HepG2 (cell line): ENCODE measurements around the gene PLEKHN1. TPM values are rescaled to one million over a fixed set of nuclear protein-coding genes. Genes with fewer than 3 reads are reported as not detected.

Source experiments
- ARNT2 ChIP-seq: sonication (generic); formaldehyde crosslinking; IDR thresholded peaks from 2 replicates; pipeline ENCODE4 v1.8.0; 2022; ENCODE audit warnings: mild to moderate bottlenecking, low read depth, missing genetic modification reagents, moderate library complexity
- CBX5 ChIP-seq: sonication (generic); formaldehyde crosslinking; IDR thresholded peaks from 2 replicates; pipeline ENCODE4 v1.4.0; 2020; ENCODE audit warnings: missing genetic modification reagents, borderline replicate concordance
- ERF ChIP-seq: IDR thresholded peaks from 2 replicates; pipeline ENCODE4 v1.6.1; 2018; ENCODE audit warnings: missing biosample characterization, missing genetic modification reagents
- GMEB1 ChIP-seq: sonication (generic); formaldehyde crosslinking; IDR thresholded peaks from 2 replicates; pipeline ENCODE4 v1.5.1; 2020; ENCODE audit warnings: missing genetic modification reagents, mild to moderate bottlenecking, borderline replicate concordance
- KDM5A ChIP-seq: fragments of 200-600 bp; sonication (generic); IDR thresholded peaks from 2 replicates; pipeline ENCODE4 v1.7.0; 2018; ENCODE audit warnings: antibody characterized with exemption, mild to moderate bottlenecking, low read length, borderline replicate concordance
- MEIS2 ChIP-seq: sonication (generic); formaldehyde crosslinking; IDR thresholded peaks from 2 replicates; pipeline ENCODE4 v1.9.0; 2021; ENCODE audit warnings: mild to moderate bottlenecking, missing genetic modification reagents
- MLX ChIP-seq: IDR thresholded peaks from 2 replicates; pipeline ENCODE4 v1.6.1; 2016
- ONECUT2 ChIP-seq: sonication (generic); formaldehyde crosslinking; IDR thresholded peaks from 2 replicates; pipeline ENCODE4 v1.4.0; 2020; ENCODE audit warnings: missing genetic modification reagents
- PHF8 ChIP-seq: sonication (generic); formaldehyde crosslinking; IDR thresholded peaks from 2 replicates; pipeline ENCODE4 v1.5.0; 2020; ENCODE audit warnings: missing genetic modification reagents
- PREB ChIP-seq: sonication (generic); formaldehyde crosslinking; IDR thresholded peaks from 2 replicates; pipeline ENCODE4 v1.4.0; 2020; ENCODE audit warnings: missing genetic modification reagents
- YY1 ChIP-seq: IDR thresholded peaks from 2 replicates; pipeline ENCODE4 v1.6.1; 2011; ENCODE audit warnings: low read length, low read depth, moderate library complexity, mild to moderate bottlenecking; ENCODE audit not compliant: insufficient read depth, insufficient replicate concordance
- ZBTB20 ChIP-seq: sonication (generic); formaldehyde crosslinking; IDR thresholded peaks from 2 replicates; pipeline ENCODE4 v1.8.1; 2023; ENCODE audit warnings: missing genetic modification reagents, low read depth, mild to moderate bottlenecking, borderline replicate concordance
- ZBTB25 ChIP-seq: IDR thresholded peaks from 2 replicates; pipeline ENCODE4 v1.6.1; 2018; ENCODE audit warnings: missing genetic modification reagents
- ZFYVE20 ChIP-seq: sonication (generic); formaldehyde crosslinking; IDR thresholded peaks from 2 replicates; pipeline ENCODE4 v1.8.0; 2023; ENCODE audit warnings: low read depth, mild to moderate bottlenecking, moderate library complexity, missing genetic modification reagents, borderline replicate concordance
- ZNF225 ChIP-seq: sonication (generic); formaldehyde crosslinking; IDR thresholded peaks from 2 replicates; pipeline ENCODE4 v1.4.0; 2020; ENCODE audit warnings: mild to moderate bottlenecking, missing genetic modification reagents
- ZNF280B ChIP-seq: sonication (generic); formaldehyde crosslinking; IDR thresholded peaks from 2 replicates; pipeline ENCODE4 v1.5.0; 2020; ENCODE audit warnings: missing genetic modification reagents, mild to moderate bottlenecking, borderline replicate concordance
- ZNF383 ChIP-seq: sonication (generic); formaldehyde crosslinking; IDR thresholded peaks from 2 replicates; pipeline ENCODE4 v1.4.0; 2020; ENCODE audit warnings: missing genetic modification reagents, mild to moderate bottlenecking, borderline replicate concordance
- polyA plus RNA-seq, 8 experiments: library from polyadenylated mRNA; depleted of rRNA in 3 of 8; stranded (reverse) in 7 of 8; unstranded in 1 of 8; fragments of >200 nt; fragmentation: Illumina TruSeq in 4 of 8; extraction: Trizol in 4 of 8; gene quantifications; 2 replicates each; pipeline versions ENCODE4 v1.2.1 to v1.2.3, GENCODE V29; 2011 to 2016; ENCODE audit warnings: low read depth in 4 of 8, missing spikeins in 1 of 8, mixed read lengths in 1 of 8; ENCODE audit not compliant: insufficient read depth in 1 of 8
- total RNA-seq, 5 experiments: library from RNA; depleted of rRNA; stranded (reverse); fragments of >200 nt; fragmentation: Illumina TruSeq; extraction: Trizol; gene quantifications; 2 replicates each; pipeline ENCODE4 v1.2.3, GENCODE V29; 2016; ENCODE audit warnings: low read depth in 1 of 5

Gene PLEKHN1
- total and polyA plus RNA-seq, 2 of the 13 experiments (the other 11 are each of a cell fraction or from before 2014, with no cell fraction given), result 0.42 to 0.58 TPM

GRCh38 chr1:960363-961131 is 5.7 kb upstream of the PLEKHN1 start, which contains the start of gene KLHL17 (continued):
- TF ChIP-seq PREB (CRISPR knock-in tag), result no peak
- peak; percentile 39; the same call in 1 of the 2 replicates for TF ChIP-seq ZBTB25 (CRISPR knock-in tag)
- TF ChIP-seq ZFYVE20 (CRISPR knock-in tag), result no peak
- TF ChIP-seq MEIS2, result peak; percentile 23; the same call in 1 of the 2 replicates
- TF ChIP-seq PHF8 (CRISPR knock-in tag), result peak; percentile 67
- TF ChIP-seq GMEB1 (CRISPR knock-in tag), result 0 out of 2 replicates have a peak, but pooled peaks have one; percentile 22
- TF ChIP-seq YY1, result peak; percentile 39
- TF ChIP-seq ERF (CRISPR knock-in tag), result 0 out of 2 replicates have a peak, but pooled peaks have one; percentile 24
- TF ChIP-seq MLX (CRISPR knock-in tag), result no peak
- no peak for TF ChIP-seq ZNF383 (CRISPR knock-in tag)
- TF ChIP-seq ZBTB20, result 0 out of 2 replicates have a peak, but pooled peaks have one; percentile 23
- TF ChIP-seq ARNT2 (CRISPR knock-in tag), result no peak
- no peak for TF ChIP-seq KDM5A
- TF ChIP-seq ZNF225 (CRISPR knock-in tag), result peak; percentile 25; the same call in 1 of the 2 replicates
- TF ChIP-seq CBX5, result no peak
- no peak for TF ChIP-seq ONECUT2
- no peak for TF ChIP-seq ZNF280B (CRISPR knock-in tag)
